HG02642 (cell line): ENCODE measurements around the gene ERC2.
A peak's percentile ranks its signal among the peaks of the same experiment; 100 is the strongest.

Source experiments
- ATAC-seq: cut with Tn5 transposase; IDR thresholded peaks from one replicate; pipeline ENCODE4 v1.9.1; 2021; ENCODE audit warnings: mild to moderate bottlenecking; ENCODE audit not compliant: unreplicated experiment, poor library complexity

ERC2 gene

DNA sequence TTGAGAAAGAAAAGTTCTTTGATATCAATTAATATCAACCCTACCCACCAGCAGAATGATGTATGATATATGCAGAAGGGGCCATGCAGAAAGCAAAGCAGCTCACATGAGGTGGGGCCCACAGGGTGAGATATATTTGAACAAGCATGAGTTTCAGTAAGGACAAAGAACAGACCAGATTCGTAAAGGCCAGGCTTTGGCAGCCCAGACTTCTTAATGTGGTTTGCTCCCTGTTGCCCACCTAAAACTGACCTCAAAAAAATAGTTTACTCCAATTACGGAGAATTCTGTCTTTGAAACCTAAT, 725.5 kb downstream of the ERC2 start:
- ATAC-seq: no peak

DNA sequence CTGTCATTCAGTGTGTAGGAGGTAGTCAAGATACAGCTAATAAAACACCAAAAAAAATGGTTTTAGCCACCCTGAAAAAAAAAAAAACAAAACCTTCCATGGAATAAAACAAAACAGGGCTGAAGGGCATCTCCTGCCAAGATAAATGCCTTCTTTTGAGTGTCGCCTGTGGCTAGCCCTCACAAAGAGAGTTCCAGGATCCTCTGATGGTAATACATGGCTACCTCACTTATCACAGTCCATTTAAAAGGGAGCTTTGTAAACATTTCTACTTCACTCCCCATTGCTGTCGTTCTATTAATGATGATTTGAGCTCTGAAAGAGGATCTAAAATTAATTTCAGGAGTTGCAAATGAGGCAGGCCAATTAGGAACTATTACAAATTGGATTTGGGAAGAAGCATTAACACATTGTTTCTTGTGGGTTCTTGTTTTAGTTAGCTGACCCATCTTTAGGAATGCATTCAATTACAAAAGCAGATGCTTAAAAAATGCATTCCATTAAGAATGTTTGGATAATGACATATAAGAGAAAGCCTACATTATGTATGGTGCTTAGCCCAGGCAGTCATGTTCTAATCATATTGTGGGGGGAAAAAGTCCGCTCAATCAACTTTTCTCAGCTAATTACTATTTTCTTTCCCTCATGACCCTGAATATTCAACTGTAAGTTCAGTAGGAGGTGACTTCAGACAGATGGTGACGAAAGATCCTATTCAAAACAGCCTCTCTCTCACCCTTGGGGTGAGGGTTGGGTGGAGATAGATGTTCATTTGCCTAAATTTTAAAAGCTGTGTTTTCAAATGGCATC, 726.0 kb downstream of the ERC2 start:
- ATAC-seq: no peak

DNA sequence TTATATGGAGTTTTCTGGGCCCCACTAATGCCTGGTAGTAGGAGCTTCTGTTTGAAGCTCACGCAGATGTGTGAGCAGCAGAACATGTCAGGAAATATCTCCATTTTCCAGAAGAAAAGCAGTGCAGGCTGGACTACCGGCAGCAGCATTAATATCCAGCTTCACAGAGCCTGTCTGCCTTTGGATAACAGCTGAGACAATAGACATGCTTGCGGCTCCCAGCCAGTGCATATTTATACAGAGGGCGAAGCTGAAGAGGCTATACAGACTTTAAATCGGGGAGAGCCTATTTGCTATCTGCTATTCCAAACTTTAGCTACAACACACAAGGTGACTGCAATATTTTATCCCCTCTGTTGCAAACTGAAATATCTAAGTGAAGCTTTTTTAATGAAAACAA, 731.1 kb downstream of the ERC2 start:
- ATAC-seq: no peak

DNA sequence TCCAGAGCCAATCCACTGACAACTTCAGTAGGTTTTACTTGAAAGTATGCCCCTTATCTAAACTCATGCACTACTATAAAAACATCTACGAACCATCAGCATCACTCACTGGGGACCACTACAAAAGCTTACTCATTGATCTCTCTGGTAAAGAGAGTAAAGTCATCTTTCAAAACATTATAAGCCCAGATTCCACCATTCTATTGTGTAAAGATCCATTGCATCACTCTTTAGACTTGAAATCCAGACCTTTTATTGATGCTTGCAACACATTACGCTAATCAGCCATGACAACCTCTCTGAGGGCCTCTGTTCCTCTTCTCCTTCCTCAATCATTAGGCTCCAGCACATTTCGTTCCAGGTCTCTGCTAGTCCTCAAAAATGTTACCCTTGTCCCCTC, 732.3 kb downstream of the ERC2 start:
- no peak for ATAC-seq

DNA sequence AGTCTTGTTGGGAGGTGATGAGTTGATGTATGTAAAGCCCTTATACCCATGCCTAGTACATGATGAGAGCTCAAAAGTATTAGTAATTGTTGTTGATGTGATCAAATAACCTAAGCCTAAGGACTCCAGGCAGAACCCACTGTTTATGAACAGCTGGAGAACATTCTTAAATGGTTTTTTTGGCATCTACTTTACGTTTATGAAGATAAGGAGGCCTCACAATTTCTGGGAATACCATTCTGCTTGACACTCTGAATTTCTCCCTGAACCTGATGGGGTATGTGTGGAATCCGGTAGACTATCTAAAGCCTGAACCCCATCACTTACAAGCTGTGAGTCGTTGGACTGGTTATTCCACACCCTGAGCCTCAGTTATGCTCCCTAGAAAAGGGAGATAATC, 736.5 kb downstream of the ERC2 start:
- ATAC-seq: no peak

DNA sequence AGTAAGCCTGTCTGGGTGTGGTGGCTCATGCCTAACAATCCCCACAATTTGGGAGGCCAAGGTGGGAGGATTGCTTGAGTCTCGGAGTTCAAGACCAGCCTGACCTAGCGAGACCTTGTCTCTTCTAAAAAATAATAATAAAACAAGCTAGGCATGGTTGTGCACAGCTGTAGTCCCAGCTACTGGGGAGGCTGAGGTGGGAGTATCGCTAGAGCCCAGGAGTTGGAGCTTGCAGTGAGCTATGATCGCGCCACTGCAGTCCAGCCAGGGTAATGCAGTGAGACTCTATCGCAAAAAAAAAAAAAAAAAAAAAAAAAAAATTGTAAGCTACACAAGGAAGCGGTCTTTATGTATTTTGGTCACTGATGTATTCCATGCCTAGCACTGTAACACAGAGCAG, 738.7 kb downstream of the ERC2 start:
- no peak for ATAC-seq

DNA sequence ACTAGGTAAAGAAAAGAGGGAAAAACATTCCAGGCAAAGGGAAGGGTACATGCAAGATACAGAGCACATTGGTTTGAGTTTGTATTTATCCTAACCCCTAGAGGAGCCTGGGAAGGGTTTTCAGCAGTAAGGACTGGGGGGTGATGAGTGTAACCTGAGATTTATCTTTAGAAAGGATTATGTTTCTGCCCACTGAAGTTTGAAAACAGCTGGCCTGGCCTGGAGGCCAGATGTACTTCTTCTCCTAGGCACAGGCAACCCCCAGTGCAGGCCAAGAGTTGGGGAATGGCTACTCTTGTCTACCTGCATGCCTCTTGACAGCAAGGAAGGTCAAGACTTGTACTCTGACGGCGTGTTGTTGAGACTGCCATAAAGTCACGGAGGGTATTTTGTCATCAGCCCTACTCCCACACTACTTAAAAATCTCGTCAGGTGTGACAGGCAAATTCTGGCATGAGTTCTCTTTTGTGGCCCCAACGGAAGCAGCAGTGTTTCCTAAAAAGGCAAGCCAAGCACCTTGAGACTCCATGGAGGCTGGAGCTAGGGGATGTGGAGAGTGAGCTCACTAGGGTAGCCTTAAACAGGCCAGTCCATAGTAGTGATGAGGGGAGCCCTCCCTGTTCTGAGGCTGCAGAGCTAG, 739.7 kb downstream of the ERC2 start:
- no peak for ATAC-seq

DNA sequence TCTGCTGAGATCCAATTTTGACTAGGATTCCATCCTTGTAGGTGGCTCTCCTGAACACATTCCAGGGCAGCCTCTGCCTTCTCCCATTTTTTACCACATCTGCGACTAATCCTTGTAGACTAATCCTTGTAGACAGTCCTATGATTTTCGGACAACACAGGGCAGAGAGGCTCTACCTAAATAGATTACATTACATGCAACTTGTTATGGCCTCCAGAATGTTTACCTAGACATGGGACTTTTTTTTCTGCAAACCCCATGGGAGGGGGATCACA, 741.8 kb downstream of the ERC2 start:
- no peak for ATAC-seq

DNA sequence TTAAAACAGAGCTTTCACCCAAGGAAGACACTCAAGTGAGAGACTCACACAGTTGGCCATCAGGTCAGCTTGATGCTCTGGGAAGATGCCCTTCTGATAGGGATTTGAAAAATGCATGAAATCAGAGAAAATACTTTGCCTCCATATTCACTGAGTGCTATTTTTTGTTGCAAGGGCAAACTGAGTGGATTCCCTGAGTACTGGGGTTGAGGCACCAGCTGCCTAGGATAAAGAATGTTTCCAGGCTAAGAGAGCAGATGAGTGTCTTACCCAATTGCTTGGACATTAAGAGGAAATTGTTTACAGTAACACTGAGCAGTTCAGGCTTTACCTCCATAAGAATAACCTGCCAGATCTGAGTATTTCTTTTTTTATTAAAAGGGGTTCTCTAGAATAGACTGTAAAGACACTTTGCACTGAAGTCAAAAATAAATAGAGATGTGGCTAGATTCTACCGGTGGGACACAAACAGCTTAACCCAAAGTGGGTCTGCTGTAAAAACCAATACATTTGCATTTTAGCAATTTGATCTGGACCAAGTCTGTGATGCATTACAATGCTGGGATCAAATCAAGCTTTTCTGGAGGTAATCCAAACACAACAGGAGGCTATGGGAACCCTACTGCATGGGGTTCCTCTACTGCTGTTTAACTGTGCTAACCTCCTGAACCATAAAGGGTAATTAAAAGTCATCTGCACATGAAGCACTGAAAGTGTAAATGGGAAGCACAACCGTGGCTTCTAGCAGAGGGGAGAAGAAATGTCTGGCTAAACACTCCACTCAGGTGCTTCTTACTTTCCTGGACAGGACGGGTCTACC, 742.4 kb downstream of the ERC2 start:
- ATAC-seq: no peak

DNA sequence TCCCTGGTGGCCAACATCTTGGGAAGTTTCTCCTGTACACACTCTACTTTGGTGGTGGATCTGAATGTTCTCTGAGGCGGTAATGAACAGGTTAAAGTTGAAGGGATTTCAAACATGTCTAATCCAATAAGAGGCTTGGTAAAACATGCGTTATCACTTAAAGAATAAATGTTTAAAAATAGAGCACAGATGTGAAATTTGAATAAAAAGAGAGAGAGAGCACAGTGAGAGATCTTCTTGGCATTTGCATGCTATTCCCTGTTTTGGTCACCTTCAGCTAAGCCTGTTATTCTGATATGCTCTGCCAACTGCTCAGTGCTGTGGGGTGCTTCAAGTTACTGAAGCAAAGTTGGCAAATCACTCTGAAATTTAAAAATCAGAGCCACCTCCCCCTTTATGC, 743.4 kb downstream of the ERC2 start:
- ATAC-seq: peak; percentile 79

DNA sequence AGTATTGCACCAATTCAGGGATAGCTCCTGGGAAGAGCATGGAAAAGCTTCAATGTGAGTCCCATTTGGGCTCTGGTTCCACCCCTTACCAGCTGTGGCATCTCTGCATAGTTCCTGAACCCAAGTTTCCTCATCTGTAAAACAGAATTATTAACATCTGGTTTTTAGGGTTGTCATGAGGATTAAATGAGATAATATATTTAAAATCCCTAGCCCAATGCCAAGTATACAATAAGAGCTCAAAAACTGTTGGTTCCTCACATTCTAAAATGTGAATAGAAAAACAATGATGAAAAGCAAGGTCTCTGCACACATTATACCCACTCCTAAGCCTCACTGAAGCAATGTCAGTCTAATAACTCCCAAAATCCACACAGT, 743.9 kb downstream of the ERC2 start:
- ATAC-seq: no peak

DNA sequence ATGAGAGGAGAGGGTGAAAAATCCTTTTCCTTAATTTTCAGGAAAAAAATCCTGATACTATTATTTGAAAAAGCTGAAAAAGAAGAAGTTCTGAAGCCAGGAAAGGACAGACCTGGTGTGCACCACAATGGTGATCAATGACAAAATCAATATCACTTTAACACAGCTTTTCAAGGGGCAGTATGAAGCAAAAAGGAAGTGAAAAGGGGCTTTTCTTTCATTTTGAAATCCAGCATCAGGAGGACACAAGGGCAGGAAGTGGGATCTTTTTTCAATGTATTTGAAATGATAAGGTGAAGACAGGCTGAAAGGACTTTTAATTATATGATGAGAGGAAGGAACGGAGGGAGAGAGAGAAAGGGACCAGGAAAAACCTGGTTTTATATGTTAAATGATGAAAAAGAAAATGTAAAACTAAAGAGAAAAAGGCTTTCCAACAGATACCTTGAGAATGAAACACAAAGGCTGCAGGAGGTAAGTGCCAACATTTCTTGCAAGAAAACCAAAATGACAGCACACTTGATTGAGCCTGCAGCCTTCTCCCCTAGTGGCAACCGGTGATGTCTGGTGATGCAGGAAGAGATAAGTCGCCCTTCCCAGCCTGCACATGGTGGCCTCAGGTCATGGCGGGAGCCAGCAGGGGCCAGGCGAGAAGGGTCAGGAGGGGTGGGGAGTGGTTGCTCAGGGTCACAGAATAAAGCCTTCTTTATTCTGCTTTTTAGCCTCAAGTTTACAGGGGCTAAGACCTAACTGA, 744.4 kb downstream of the ERC2 start:
- ATAC-seq: no peak

DNA sequence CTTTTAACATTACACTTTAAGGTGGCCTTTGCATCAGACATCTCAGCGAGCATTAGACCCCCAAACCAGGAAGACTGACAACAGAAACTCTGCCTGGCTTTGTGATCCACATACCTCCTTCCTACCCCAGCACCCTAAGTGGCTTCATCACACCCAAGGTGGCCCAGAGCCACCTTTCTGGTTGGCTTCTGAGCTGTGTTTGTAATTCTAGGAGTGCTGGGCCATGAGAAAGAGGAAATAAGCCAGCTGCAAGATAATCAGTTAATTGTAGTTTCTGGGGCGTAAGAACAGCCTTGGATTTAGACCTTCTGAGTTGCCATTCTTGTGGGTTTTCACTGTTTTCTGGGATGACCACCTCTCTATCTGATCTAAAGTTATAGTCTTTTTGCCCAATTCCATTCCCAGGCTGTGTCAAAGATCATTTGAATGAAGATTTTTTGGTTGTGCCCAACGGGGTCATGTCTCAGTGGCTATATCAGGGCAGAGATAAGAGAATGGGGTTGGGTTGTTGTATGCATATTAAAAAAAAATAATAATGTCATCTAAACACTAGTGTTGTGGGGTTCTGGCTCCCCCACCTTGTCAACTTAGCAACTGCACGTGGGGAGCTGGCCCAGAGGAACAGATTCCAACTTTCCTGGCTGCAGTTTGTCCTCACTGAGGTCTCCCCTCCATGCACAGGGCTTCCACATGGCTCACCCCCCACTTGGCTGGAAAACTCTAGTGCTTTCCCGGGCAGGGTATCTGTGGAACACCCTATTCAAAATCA, 746.4 kb downstream of the ERC2 start:
- ATAC-seq: no peak

DNA sequence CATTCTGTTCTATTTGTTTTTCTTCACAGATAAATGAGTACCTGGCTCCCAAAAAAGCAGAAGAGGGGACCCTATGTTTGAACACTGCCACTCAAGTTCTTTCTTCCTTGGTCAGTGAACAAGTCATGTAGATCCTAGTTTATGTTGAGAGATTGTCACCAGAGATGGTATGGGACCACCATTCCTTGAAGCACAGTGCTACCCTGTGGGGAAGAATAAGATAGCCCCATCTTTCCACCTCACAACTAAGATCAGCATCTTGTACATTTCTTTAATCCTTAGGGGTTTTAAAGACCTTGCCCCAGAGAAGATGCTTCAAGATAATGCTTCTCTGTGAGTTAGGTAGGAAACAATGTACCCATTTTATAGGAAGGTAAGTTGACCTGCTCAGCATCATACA, 747.7 kb downstream of the ERC2 start:
- no peak for ATAC-seq

DNA sequence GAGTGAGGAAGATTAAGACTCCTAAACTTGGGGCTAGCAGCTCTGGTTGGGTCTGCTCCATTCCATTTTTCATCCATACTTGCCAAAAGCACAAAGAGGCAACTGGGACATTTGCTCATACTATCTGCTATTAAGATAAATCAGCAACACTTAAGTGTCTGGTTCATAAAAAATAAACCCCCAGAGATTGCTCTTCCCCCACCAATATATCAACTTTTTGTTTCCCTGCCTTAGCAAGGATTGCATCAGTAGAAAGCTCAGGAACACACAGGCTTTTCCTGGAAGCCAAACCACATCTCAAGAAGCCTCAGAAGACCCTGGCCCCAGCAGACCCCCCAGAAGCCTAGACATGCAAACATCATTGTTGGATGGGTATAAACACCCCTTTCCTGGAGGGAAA, 748.8 kb downstream of the ERC2 start:
- no peak for ATAC-seq

DNA sequence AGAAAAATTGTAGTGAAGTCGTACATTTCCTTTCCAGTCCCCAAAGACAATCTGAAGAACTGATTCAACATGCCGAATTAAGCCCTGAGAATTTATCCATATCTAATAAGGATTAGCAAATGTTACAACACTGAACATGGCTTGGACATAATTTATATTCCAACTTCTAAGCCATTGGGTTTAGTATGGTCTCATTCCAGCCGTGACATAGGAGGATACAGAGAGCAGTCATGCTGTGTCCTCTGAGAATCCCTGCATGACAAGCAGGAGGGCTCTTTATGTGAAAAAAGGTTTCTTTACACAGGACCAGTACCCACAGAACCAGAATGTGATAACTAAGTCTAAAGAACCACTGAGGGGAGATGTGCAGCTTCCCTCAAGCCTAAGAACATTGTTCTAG, 749.3 kb downstream of the ERC2 start:
- no peak for ATAC-seq

DNA sequence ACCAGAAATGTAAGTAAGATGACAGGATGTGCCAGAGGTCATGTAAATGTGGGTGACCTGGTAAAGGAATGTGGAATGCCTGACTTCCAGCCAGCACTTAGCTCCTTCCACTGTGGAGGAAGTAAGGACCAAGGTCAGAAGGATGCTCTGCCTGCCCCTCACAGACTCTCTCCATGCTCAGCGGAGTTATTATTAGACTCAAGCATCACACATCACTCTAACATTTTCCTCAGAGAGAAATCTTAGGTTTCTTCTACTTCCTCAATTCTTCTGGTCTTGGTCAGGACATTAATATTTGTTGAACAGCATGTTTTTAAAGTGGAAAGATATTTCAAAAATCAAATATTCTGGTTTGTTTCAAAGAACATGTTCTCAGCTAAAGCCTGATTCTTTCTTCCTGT, 749.7 kb downstream of the ERC2 start:
- no peak for ATAC-seq

DNA sequence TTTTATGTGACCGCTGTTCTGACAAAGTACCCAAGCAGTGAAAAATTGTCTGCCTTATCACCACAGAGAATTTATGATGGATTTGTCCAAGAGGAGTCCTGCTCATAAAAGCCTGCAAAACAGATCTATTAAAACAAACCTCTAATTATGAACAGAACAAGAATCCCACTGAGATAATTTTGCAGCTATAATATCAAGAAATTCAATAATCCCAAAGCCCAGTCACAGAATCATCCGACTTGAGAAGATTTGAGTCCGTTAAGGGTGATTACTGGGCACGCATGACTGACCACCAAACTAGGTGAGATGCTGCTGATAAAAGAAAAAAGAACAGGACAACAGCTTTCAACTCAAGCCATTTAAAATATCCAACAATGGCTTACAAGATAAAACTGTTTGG, 750.2 kb downstream of the ERC2 start:
- ATAC-seq: no peak

DNA sequence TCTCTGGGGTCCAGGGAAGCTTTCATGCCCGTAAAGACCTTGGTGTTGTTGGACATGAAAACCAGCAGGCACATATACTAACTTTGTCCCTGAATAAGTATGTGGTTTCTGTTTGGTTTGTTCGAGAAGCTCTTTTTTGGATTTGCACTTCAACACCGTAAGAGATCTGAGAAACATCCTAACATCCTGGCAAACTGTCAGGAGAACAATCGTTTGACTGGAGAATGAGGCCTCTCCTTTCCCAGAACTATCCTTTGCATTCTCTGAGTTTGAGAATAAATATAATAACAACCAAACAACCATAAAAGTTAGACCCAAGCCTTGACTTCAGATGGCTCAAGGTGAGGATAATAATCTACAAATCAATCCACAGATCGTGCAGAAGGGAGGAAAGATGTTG, 750.8 kb downstream of the ERC2 start:
- no peak for ATAC-seq

DNA sequence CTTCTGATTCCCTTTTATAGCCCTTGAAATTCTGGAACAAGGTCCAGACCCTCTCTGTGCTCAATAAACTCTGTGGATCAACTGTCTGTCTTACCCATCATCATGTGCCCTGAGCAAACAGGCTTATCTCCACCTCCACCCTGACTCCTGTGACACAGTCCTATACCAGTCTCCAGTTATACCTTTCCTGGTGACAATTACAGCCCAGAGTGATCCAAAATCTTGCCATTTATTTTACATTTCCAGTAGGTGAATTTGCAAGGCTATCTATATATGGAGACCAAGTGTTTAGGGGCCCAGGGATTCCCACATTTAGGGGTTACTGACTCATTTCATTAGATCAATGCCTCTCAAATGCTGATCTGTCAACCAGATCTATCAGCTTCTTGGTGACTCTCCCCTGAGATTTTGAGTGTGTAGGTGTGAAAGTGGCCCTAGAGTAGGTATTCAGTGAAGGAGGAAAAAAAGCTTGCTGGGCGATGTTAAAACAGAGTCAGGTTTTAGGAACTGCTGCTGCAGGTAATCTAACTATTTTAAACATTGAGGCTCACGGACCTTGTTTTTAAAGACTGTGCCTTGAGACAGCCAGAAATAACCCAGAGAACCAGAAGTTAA, 751.5 kb downstream of the ERC2 start:
- ATAC-seq: no peak
